DMS 273 treated with DMSO at 0.1 percent for 48 hours (cell line): ENCODE measurements around the gene CBARP.

ENCODE experiments used
- DNase-seq: peaks from one replicate; lab custom pipeline; 2025; lab: John Stamatoyannopoulos, UW

The CBARP gene

DNA sequence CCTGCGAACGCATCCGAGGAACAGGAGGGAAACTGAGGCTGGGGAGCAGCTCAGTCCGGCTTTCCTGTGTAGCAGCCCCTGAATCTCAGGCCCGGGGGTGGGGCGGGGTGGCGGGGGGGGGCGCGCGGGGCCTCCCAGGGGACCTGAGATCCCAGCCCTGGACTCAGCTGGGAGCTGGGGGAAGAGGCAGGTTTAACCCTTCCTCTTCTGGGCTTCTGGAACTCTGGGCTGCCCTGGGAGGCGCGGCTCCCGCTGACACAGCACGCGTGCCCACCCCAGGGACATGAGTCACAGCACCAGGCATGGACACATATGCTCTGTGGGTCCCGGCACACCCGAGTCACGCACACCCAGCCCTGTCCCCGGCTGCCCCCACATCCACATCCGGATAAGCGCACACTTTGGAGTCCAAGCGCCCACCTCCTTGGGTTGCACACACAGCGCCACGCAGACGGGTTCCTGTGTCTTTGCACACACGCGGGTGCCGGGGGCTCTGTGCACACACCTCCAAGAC, 27.9 kb upstream of the CBARP start:
- no peak for DNase-seq

GRCh38 chr19:1264801-1265614, 27.2 kb upstream of the CBARP start:
- DNase-seq = no peak

- no peak for DNase-seq
These were observed 25.4 kb upstream of the CBARP start for GRCh38 chr19:1263188-1263587.

- no peak for DNase-seq
These were observed 24.9 kb upstream of the CBARP start for GRCh38 chr19:1262623-1263123.

GRCh38 chr19:1261798-1262622, 24.2 kb upstream of the CBARP start:
- DNase-seq = no peak

DNA sequence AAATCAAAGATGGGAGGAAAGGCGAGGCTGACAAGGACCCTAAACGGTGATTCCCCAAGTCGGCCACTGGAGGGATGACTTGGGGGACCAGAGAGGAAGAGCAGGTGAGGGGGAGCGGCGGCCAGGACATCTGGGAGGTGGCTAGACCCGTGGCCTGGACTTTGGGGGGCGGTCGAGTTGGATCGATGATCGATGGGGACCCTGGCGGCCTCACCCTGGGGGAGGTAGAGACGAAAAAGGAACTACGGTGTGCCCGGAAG, 23.7 kb upstream of the CBARP start:
- DNase-seq = no peak

GRCh38 chr19:1260749-1261537, 23.1 kb upstream of the CBARP start:
- DNase-seq = peak; percentile 85

- DNase-seq = no peak
These were observed 22.3 kb upstream of the CBARP start for GRCh38 chr19:1259876-1260748.

DNA sequence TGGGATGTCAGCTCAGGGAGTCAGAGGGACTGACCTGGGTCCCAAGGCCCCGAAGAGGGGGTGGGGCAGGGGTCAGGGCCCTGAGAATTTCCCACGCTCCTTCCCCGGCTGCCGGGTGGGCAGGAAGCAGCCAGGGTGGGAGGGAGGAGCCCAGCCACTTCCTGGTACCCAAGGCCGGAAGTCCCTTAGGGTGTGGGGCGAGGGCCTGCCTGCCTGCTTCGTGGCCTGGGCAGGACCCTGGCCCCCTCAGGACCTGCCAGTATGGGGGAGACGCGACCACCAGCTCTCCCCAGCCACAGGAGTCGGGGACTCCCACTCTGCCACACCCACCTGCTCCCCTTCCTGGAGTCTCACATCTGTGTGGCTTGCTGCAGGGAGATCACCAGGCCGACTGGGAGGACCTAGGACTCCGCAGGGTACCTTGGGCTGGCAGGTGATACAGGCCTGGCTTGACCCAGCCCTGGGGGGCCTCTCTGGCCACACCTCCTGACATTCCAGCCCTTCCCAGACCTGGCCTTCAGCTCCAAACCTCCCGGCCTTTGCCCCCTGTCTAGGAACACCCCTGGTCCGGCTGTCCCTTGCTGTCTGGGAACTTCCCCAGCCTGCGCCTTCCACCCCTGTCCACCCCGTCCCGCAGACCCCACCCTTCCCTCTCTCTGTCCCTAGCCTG, 21.5 kb upstream of the CBARP start:
- DNase-seq = no peak

- no peak for DNase-seq
These were observed 21.0 kb upstream of the CBARP start for GRCh38 chr19:1258707-1259205.

- no peak for DNase-seq
These were observed 20.3 kb upstream of the CBARP start for GRCh38 chr19:1258163-1258492.

GRCh38 chr19:1257475-1258162, 19.8 kb upstream of the CBARP start:
- DNase-seq = no peak

GRCh38 chr19:1256646-1257474, 19.1 kb upstream of the CBARP start:
- DNase-seq = no peak

DNA sequence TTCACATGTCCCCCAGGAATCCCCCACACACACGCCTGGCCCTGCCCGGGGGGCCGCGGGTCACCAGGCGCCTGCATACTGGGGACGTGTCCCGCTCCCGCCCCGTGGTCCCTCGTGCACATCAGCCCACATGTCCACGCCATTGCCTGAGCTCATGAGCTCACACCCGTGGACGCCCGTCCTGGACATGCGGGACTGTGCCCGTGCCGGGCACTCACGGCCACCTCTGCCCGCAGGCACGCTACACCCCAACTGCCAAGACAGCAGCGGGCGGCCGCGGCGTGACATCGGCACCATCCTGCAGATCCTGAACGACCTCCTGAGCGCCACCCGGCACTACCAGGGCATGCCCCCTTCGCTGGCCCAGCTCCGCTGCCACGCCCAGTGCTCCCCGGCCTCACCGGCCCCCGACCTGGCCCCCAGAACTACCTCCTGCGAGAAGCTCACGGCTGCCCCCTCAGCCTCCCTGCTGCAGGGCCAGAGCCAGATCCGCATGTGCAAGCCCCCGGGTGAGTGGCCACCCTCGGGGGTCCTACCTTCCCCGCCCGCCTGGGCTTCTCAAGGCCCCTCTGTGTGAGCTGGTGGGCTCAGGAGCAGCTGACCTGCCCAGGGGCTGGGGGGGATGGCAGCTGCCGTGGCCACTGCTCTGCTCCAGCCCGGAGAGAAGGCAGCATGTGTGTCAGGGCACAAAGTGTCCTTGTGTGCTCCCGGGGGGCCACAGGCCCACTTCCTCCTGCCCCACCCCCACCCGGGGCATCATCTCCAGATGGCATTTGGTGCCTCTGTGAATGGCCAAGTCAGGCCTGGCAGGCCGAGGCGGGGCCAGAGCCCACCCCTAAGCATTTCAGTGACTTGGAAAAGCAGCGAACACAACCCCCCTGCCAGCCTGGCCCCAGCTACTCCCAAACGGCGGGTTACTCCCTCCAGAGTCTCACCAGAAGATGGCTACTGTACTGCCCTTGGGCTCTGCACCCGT, 17.7 kb upstream of the CBARP start:
- no peak for DNase-seq

GRCh38 chr19:1254530-1255185, 16.9 kb upstream of the CBARP start:
- DNase-seq = no peak

DNA sequence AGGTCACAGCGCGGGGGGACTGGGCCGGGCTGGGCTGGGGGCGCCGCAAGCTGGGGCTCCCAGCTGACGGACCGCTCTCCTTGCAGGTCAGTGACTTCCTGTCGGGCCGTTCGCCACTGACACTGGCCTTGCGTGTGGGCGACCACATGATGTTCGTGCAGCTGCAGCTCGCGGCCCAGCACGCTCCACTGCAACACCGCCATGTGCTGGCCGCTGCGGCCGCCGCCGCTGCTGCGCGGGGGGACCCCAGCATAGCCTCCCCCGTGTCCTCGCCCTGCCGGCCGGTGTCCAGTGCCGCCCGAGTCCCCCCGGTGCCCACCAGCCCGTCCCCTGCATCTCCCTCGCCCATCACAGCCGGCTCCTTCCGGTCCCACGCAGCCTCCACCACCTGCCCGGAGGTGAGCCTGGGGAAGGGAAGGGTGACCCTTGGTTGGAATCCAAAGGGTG, 16.3 kb upstream of the CBARP start:
- DNase-seq = no peak

DNA sequence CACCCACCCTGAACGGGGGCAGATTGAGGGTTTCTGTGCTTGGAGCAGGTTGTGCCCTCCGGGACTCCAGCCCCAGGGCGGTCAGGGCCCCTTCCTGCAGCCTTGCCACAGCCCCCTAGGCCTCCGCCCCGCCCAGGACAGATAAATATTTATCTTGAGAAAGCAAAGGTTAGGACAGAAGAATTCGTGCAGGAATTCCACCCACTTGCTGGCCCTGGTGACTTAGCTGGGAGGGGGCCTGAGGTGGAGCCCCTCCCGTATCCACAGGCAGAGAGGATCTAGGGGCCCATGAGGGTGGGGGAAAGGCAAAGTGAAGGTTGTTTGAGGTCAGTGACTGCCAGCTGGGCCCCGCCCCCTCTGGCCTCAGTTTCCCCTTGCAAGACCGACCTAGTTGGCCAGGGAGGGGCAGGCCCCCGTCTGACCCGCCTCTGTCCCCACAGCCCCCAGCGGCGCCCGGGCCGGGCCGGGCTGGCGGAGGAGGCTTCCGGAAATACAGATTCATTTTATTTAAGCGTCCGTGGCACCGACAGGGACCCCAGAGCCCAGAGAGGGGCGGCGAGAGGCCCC, 15.8 kb upstream of the CBARP start:
- DNase-seq = no peak
